ENCODE measurements around the gene USP30. TPM values are rescaled to one million over a fixed set of nuclear protein-coding genes. Genes with fewer than 3 reads are reported as not detected.

USP30 gene
- total RNA-seq, 2 experiments from 2014 or later = 7.5 to 8.5 TPM

Other genes with a start within 250 kb of the USP30 start
- gene SSH1, start 195.0 kb upstream of the USP30 start, total RNA-seq = 10 to 100 TPM; 37.1 to 43.1 TPM
- gene DAO, start 172.5 kb upstream of the USP30 start, total RNA-seq = not detected
- not detected for gene SVOP, start 31.5 kb upstream of the USP30 start, total RNA-seq
- 10 to 100 TPM; 40.1 to 42.3 TPM for gene ALKBH2, start 40.9 kb downstream of the USP30 start, total RNA-seq
- 100 to 1,000 TPM in 1 of 2 experiments, 10 to 100 TPM in 1; 96.7 to 106 TPM for gene UNG, start 45.0 kb downstream of the USP30 start, total RNA-seq
- 1 to 10 TPM; 9.5 to 9.6 TPM for gene ACACB, start 64.0 kb downstream of the USP30 start, total RNA-seq

All from activated CD8-positive, alpha-beta memory T cell treated with anti-CD3 and anti-CD28 coated beads for 36 hours (primary cell).